ENCODE measurements around the gene SLC25A34. TPM values are rescaled to one million over a fixed set of nuclear protein-coding genes. Genes with fewer than 3 reads are reported as not detected.

The SLC25A34 gene
- total RNA-seq, 1 donor = 0.54 TPM

- no peak overlapping the region for H3K4me3 ChIP-seq (ENCODE audit: low read depth, low read length)
- no peak for DNase-seq (ENCODE audit: low read depth)
- TF ChIP-seq CTCF (IDR thresholded peaks at IDR 0.05; ENCODE audit: insufficient read depth, low read length) = no peak
Observed at GRCh38 chr1:15736892-15737261, 819 bp downstream of the SLC25A34 start.

DNA sequence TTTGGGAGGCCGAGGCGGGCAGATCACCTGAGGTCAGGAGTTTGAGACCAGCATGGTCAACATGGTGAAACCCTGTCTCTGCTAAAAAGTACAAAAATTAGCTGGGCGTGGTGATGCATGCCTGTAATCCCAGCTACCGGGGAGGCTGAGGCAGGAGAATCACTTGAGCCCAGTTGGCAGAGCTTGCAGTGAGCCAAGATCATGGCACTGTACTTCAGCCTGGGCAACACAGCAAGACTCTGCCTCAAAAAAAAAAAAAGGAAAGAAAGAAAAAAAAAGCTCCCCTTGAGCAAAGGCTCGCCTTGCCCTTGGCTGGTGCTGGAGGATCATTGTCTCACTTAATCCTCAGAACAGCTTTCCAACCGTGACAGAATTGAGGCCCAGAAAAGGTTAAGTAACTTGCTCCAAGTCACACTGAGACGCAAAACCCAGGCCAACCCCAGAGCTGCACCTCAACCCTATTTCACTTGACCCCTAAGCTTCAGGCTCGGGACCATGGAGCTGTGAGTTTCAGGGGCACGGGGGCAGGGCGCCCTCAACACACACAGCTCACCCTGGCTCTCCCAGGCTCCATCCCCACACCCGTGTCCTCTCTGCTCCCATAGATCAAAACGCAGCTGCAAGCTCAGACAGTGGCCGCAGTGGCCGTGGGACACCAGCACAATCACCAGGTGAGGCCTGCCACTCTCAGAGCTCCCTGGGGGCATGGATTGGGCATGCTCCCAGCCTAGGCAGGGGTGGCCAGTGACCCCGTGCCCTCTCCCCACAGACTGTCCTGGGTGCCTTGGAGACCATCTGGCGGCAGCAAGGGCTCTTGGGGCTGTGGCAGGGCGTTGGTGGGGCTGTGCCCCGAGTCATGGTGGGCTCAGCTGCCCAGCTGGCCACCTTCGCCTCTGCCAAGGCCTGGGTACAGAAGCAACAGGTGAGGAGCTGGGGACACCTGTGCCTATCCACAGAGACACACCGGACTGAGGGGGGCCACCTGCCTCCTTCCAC, 1.6 kb downstream of the SLC25A34 start:
- no peak for DNase-seq (ENCODE audit: low read depth)
- no peak overlapping the region for H3K4me3 ChIP-seq (ENCODE audit: low read depth, low read length)
- TF ChIP-seq CTCF (IDR thresholded peaks at IDR 0.05; ENCODE audit: insufficient read depth, low read length) = no peak

- TF ChIP-seq CTCF (IDR thresholded peaks at IDR 0.05; ENCODE audit: insufficient read depth, low read length) = no peak
- DNase-seq (ENCODE audit: low read depth) = no peak
Observed at GRCh38 chr1:15738416-15739113, 2.5 kb downstream of the SLC25A34 start.

DNA sequence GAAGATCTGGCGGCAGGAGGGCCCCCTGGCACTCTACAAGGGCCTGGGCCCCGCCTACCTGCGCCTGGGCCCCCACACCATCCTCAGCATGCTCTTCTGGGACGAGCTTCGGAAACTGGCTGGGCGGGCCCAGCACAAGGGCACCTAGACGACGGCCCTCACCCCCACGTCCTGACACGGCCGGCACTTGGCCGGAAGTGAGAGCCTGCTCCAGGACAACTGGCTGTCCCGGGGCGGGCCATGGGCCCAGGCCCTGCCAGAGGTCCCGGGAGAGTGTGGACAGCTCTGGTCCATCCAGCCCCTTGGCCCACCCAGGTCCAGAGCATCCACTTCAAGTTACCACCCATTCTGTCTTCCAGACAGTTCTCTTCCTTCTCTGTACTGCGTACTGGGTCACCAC, 3.2 kb downstream of the SLC25A34 start:
- H3K4me3 ChIP-seq (ENCODE audit: low read depth, low read length) = no peak overlapping the region
- no peak for TF ChIP-seq CTCF (IDR thresholded peaks at IDR 0.05; ENCODE audit: insufficient read depth, low read length)
- no peak for DNase-seq (ENCODE audit: low read depth)

More at GRCh38 chr1:15738416-15739113, 2.5 kb downstream of the SLC25A34 start:
- no peak overlapping the region for H3K4me3 ChIP-seq (ENCODE audit: low read depth, low read length)

GRCh38 chr1:15739745-15740144, 3.7 kb downstream of the SLC25A34 start:
- no peak for TF ChIP-seq CTCF (IDR thresholded peaks at IDR 0.05; ENCODE audit: insufficient read depth, low read length)
- no peak overlapping the region for H3K4me3 ChIP-seq (ENCODE audit: low read depth, low read length)
- no peak for DNase-seq (ENCODE audit: low read depth)

DNA sequence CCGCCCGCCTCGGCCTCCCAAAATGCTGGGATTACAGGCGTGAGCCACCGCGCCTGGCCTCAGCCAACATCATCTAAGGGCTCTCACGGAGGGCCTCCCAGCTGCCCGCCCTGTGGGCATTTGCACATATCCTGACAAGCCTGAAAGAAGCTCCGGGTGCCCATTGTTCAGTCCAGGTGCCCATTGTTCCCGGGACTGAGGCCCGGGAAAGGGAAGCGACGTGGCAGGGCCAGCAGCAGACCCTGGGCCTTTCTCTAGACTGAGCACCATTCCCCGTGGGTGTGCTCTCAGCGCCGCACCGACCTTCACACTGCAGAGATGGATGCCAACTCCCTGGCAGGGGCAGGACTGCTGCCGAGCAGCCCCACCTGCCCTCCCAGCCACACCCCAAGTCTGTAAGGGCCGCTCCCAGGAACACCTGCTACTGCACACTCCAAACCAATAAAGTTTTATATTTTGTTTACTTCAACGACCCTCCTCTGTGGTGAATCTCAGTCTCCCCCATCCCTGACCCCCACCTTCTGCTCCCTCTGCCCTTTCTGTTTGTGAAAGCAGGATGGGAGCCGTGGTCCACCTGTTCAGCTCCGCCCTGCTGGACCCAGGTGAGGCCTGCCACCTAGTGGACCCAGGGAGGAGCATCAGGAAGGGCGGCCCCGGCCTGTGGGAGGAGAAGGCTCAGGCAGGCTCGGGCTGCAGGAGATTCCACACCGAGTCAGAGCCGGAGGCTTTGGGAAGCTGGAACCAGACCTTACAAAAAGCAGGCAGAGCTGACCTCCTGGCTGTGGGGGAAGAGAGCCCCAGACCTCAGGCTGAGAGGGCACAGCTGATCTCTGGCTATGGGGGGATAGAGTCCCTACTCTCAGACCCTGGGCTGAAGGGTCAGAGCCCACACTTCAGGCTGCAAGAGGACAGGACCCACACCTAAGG, 5.1 kb downstream of the SLC25A34 start:
- peak; percentile 87 for TF ChIP-seq CTCF (IDR thresholded peaks at IDR 0.05; ENCODE audit: insufficient read depth, low read length)
- H3K4me3 ChIP-seq (ENCODE audit: low read depth, low read length) = no peak overlapping the region
- DNase-seq (ENCODE audit: low read depth) = peak; percentile 58

Data from fibroblast of the aortic adventitia (primary cell).